Stimulated activated CD4-positive, alpha-beta T cell treated with anti-CD3 and anti-CD28 coated beads, TNF-alpha, amount 100 ng/mL, for 24 hours (primary cell): ENCODE data around the gene SIAE.
"Not testable (repeated sequence)": the region's sequence is repeated elsewhere in the genome, so short reads cannot be mapped to it uniquely, and the experiment has no call there.

Source experiments
- DNase-seq, 3 experiments: peaks; one replicate each; pipeline ENCODE4 v3.0.0-alpha.2; 2020; ENCODE audit warnings: low read depth in 3 of 3

Gene SIAE

DNA sequence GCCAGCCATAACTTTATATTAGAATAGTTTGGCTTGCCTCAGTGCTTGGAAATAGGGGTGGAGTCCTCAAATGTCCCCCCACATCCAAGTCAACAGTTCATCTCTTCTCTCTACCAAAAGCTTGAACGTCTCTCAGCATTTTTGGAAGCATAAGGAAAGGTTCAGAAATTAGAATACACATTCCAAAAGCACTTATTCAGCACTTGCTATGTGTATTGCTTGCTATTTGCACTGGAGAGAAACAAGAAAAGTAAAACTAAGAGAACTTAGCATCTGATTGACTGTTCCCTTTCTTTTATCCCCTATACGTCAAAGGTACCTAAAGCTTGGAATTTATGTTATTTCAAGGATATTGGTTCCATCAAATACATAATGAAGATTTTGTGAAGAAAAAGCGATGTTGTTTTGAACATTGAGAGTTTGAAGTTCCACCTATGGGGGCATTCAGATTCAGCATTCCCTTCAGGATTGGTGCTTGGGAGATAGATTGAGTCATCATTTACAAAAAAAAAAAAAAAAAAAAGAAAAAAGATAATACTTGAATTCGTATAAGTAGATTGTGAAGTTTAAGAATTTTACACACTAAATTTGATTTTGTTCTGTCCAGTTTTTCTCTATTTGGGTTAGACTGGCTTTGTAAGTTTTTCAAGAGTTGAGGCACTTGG, 49.5 kb downstream of the SIAE start:
- no peak for DNase-seq

DNA sequence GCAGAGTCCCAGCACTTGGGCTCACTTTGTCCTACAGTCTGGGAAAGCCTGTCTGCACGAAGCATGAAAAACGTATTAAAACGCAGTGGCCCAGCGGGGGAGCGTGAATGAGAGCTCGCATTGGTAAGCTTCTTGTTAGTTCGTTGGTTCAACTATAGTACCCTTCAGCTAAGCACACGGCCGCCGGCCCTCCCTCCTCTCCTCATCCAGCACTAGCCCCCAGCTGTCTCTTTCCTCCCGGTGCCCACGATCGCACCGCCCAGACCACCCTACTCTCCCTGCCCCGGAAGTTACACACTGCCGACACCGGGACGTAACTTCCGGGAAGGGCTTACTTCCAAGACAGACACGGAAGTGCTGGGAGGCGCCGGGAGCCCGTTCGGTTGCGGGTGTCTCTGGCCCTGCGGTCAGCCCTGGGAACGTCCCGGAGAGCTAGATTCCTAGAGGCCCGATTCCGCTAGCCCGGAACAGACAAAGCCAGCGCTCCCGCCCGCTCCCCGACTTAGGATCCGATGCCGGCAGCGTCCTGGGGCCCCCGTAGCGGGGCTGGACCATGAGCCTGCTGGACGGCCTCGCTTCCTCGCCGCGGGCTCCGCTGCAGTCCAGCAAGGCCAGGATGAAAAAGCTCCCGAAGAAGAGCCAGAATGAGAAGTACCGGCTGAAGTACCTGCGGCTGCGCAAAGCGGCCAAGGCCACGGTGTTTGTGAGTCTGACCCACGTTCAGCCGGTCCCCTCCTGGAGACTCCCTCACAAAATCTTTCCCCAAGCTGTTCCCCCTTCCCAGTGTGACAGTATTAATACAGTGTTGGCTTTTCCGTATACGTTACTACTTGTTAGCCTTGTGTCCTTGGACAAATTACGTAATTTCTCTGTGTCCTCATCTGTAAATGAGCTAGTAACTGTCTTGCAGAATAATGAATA, 50.7 kb downstream of the SIAE start, which contains the start of gene TBRG1:
Gene TBRG1 (plus strand): TSS at position 334 of the 921 bp plus-strand sequence. CDS start 220 bp downstream, at position 554.
- DNase-seq, result peak; percentile 71 to 79 (median 78)

DNA sequence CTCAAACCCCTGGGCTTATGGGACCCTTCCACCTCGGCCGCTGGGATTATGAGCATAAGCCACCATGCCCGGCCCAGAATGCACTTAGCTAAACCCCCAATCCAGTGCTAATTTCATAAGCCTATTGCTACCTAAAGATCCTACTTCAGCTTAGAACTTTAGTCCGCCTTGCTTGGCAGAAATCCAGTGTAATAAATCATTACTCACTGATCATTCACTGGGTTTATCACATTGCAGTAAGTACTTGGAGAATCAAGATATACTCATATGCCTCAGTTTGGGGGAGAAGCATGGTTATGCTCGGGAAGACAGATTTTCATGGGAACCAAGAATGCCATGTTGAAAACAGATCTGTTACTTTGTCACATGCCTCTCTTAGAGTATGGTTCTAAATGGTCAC, 54.7 kb downstream of the SIAE start:
- no peak for DNase-seq

DNA sequence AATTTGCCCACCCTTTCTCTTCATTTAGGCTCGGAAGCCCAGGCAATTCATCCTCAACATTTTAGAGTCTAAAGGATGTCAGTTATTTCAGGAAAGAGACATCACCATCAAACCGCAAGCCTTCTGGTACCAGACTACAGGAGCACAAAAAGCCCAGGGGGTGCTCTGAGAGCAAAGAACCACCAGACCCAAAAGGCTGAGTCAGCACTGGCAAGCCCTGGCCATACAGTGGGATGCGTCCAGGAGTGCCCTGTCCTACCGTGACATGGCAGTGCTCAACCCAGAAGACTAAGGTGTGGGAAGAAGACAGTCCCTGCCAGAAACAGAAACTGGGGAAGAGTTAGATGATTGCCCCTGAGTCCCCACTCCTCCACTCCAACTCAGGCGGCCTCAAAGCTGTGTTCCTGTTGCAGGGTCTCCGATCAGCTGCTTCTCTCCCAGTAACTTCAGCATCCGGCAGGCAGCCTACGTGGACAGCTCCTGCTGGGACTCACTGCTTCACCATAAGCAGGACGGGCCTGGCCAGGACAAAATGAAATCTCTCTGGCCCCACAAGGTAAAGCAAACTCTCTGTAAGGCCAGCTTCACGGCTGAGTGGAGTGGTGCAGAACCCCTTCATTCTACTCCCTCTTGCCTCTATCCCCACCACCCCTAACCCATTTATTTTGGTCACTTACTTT, 60.8 kb downstream of the SIAE start:
- DNase-seq, result no peak

DNA sequence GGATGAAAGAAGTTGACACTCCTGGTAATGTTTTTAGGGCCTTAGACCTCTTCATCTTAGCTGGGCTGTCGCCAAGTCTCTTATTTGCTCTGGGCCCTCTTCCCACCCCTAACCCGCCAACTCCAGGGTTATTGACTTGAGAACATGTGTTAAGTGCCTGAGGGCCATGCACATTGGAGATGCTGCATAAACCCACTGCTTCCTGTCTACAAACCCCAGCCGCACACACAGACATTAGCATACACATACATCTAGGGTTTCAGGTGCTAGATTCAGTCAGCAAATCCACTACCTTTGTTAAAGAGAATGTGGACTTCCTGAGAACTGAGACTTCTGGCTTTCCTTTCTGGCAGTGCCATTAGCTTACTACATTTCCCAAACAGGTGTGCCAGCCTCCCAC, 61.5 kb downstream of the SIAE start:
- no peak for DNase-seq

DNA sequence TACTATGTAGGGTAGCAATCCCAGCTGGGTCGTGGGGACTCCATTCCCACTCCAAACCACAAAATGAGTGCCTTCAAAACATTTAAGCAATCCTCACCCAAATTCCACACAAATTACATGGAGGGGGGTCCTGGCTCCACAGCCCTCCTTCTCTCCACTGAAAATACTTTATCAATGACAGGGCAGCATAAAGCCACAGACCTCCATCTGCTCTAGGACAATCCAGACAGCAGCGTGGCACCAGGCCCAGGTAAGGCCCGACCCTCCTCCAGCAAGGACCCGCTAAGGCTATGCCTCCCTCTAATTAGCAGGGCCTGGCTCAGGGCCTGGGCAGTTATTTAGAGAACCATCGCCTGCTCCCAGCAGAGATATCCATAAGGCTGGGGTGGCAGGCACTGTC, 62.5 kb downstream of the SIAE start, which contains the start of gene PANX3:
Gene PANX3 (plus strand): TSS at position 365 of the 400 bp plus-strand sequence. CDS start 129 bp downstream, outside the sequence.
- no peak for DNase-seq

DNA sequence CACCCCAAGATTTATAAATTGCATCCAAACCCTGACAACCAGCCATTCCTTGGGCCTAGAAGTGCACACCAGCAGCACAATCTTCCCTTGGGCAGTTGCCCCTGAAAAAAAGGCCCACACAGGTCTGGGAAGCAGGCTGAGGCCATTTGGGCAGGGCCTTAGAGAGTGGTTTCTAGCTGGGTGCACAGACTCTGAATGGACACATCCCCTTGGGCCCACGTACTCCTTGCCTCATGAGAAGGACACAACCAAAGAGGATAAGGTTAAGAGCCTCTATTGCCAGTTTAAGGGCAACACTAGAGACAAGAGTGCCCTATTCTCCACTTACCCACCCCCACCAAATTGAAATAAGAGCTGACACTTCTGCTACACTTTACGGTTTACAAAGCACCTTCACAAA, 63.2 kb downstream of the SIAE start:
- DNase-seq, result no peak

DNA sequence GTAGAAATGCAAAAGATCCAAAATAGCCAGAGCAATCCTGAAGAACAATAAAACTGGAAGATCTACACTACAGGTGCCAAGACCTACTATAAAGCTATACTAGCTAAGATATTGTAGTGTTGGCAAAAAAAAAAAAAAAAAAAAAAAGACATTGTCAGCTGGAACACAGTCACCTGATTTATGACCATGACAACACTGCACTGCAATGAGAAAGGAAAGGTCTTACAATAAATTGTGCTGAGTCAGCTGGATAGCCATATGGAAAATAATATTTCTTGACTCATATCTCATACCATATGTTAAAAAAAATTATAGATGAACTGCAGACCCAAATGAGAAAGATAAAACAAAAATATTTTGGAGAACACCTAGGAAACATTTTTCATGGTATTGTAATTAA, 65.4 kb downstream of the SIAE start:
- no peak for DNase-seq

DNA sequence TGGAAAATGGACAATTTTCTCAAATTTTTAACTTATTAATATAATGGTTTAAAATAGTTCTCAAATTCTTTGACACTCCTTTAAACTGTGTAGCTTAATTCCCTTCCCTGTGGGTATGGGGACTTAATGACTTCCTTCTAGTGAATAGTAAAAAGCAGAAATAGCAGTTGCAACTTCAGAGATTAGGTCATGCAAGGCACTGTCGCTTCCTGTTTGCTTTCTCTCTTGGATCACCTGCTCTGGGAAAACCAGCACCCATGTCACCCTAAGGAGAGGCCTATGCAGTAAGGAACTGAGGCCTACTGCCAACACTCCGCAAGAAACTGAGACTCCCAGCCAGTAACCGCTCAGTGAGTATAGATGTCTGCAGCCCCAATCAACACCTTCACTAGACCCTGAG, 67.8 kb downstream of the SIAE start:
- no peak for DNase-seq

DNA sequence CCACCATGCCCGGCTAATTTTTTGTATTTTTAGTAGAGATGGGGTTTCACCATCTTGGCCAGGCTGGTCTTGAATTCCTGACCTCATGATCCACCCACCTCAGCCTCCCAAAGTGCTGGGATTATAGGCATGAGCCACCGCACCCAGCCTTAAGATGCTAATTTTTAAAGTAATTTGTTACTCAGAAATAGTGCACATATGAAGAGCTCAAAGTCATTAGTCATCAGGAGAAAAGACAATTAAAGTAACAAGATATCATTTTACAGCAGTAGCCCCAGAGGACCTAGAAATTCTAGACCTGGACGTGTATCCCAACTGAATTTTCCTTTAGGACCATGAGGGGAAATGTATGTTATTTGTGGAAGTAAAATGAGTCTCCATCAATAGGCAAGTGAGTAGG, 70.8 kb downstream of the SIAE start:
- not testable (repeated sequence) for DNase-seq

DNA sequence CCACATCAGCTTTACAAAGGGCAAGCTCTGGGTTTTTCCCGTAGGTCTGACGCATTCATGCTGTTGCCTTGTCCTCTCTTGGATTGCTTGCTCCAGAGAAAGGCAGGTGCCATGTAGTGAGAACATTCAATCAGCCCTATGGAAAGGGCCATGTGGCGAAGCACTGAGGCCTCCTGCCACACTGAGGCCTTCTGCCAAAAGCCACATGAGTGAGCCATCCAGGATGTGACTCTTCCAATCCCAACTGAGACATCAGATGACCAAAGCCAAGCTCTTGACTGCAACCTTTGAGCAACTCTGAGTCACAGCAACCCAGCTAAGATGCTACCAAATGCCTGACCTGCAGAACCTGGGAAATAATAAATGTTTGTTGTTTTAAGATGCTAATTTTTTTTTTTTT, 71.3 kb downstream of the SIAE start:
- no peak for DNase-seq

DNA sequence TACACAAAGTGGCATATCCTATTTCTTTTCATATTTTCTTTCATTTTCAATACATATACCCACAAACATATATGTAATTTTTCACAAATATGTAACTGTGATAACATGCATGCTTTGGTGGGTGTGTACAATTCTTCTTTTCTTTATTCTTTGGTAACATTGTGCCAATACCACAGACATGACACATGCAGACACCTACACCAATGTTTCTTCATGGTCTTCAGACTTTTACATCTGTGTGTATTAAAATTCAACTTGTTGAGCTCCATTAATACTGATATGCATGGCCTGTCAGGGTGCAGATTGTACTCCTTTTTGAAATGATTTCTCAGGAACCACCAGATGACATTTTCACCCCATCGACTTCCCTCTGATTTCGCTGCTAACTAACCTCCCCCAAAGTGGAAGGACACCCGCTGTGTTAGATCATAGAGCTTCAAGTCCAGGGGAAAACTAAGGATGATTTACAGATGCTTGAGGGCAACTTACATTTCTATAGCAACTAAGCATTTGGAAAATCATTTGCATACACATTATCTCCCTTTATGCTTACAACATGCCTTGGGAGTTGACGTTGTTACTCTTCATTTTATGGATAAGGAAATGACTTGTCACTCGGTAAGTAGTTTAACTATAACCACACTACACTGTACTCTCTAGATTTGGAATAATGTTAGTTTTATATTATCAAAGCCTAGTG, 72.8 kb downstream of the SIAE start:
- no peak for DNase-seq

DNA sequence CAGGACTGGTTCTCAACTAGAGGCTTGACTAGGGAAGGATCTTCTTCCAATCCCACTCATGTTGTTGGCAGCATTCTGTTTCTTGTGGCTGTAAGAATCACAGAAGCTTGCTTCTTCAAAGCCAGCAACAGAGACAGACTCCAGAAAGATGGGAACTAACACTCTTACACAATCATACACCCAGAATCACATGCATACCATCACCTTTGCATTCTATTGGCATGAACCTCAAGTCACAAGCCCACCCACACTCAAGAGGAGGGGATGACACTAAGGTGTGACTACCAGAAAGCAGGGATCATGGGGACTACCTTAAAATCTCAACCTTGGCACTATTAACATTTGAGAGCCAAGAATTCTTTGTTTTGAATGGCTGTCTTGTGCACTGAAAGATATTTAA, 75.9 kb downstream of the SIAE start:
- no peak for DNase-seq

DNA sequence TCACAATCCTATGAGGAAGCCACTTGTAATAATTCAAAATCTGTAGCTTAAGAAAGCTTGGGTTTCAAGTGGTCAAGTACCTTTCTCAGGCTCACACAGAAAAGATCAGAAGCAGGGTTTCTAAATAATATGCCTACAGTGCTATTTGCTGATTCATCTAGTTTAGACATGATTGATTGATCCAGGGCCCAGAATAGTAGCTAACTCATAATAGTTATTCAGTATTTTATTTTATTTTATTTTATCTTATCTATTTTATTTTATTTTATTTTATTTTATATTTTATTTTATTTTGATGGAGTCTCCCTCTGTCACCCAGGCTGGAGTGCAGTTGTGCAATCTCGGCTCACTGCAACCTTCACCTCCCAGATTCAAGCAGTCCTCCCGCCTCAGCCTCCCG, 78.2 kb downstream of the SIAE start:
- no peak for DNase-seq

DNA sequence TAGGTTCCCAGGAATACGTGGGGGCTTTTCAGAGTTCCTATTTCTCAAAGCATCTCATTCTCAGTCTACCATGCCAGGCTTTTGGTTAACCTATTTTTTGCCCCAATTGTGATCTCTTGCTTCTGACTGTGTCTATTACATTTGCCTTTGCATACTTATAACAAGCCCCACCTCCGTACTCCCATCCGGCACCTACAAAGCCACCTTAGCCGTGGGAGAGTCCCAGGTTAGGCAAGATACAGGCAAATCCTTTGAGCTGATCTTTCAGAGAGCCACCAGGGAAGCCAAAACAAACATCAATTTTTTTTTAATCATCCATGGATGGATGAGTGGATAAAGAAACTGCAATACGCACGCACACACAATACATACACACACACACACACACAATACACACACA, 80.9 kb downstream of the SIAE start:
- DNase-seq, result no peak

DNA sequence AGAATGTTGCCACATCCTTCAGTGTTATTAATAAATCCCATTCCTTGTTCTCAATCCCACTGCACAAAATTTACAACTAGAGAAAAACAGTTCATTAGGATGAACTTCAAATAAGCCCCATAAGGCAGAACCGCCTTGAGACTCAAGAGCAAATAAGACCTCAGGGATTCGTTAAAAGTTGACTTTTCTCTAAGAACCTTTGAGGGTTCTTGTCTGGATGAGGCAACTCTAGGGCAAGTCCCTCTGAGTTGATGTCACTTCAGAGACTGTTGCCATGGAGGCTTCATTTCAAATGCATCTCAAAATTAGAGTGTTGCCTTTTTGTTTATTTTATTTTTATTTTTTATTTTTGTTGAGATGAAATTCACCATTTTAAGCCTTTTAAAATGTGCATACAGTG, 82.1 kb downstream of the SIAE start:
- DNase-seq, result no peak

DNA sequence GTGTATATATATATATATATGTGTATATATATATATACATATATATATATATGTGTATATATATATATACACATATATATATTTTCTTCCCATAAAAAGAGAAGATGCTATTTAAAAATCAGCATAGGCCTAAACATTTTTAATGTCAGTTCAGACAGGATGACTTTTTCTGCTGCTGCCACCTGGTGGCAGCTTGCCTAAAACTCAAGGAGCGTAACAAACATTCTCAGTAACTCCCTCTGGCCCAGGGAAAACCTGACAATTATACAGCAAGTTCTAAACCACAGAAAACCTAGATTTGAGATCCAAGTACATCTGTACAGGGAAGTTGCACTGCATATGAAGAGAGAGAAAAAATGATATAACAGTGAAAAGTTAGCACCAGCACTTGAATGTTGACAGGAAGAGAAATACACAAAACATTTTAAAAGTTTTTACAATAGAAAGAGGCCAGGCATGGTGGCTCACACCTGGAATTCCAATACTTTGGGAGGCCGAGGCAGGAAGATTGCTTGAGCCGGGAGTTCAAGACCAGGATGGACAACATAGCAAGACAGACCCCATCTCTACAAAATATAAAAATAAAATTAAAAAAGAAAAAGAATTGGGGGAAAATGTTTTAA, 87.2 kb downstream of the SIAE start:
- DNase-seq, result peak; percentile 3 to 35 (median 7)

DNA sequence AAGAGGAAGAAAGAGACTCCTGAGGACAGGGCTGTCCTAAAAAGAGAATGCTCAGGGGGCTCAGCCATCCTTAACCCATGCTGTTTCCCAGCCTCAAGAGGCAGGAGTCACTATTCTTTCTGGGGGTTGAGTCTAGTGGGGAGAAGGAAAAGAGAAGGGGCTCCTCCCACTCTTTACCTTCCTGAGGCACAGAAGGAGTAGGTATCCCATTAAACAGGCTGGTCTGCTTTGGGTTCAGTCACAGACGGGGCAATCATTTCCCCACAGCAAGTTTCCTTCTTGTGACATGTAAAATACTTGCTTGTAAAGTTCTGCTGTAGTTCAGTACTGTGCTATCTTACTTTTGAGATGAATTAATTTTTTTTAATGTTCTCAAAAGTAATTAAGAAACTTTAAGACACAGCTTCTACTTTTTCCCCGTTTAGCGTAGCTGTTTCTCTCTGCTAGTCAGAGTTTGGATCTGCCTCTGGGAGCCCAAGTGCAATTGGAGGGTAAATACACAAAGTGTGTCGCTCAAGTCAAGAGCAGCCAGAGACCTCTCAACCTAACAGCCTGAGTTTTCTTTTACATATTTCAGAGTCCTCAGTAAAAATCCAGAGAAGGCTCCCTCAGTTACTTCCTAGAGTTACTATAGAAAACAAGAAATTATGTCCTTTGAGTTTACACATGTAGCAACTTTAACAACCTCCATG, 88.7 kb downstream of the SIAE start:
- DNase-seq, result no peak

DNA sequence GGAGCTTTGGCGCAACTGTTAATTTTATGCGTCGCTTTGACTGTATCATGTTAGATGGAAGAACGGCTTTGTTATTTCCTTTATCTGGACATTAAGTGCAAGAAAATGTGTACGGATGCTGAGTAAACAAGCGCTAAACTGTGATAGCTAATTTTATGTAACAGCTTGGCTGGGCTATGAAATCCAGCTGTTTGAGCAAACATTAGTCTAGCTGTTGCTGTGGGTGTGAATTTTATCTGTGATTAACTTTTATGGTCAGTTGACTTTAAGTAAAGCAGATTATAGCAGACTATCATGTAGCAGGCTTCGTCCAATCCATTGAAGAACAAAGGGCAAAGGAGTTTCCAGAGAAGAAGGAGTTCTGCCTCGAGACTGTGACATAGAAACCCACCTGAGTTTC, 89.8 kb downstream of the SIAE start:
- DNase-seq, result no peak
